GM10248 (cell line): ENCODE measurements around the gene EFS.

Experiments
- CTCF ChIA-PET: fragments of 300-600 bp; sonication (Branson Sonifier 250); formaldehyde crosslinking; extraction: SDS; loops from one replicate; lab custom pipeline; 2021; ENCODE audit warnings: antibody characterized with exemption; lab: Yijun Ruan, JAX
- POLR2A ChIA-PET: fragments of 350-650 bp; sonication (Branson Sonifier 250); formaldehyde crosslinking; extraction: SDS; loops from one replicate; lab custom pipeline; 2020; ENCODE audit warnings: antibody characterized with exemption; lab: Yijun Ruan, JAX
- DNase-seq: peaks from one replicate; pipeline ENCODE4 v3.0.0; 2012; ENCODE audit errors: extremely low spot score
- CTCF ChIP-seq: IDR thresholded peaks from 2 replicates; pipeline ENCODE4 v1.5.1; 2012; ENCODE audit warnings: mild to moderate bottlenecking, low read depth; ENCODE audit errors: extremely low read depth, missing control alignments, control extremely low read depth

The EFS gene

GRCh38 chr14:23376482-23377197 lies 11.7 kb upstream of the EFS start, which contains the start of gene CMTM5:
Gene CMTM5 (plus strand): TSS chr14:23377046. CDS start chr14:23377252, 206 bp downstream.
- ChIA-PET CTCF (interaction anchor here (1.1 to 5.5 kb wide), 5 partner anchors 12 to 256 kb away, joined by 3 to 54 read pairs (median 11); no protein-coding TSS in a partner anchor), POLR2A (no interaction called here)
- no peak for DNase-seq
- TF ChIP-seq CTCF, result no peak

GRCh38 chr14:23375527-23376251 lies 10.7 kb upstream of the EFS start:
- no peak for TF ChIP-seq CTCF
- ChIA-PET POLR2A (no interaction called here), CTCF (interaction anchor here (1.1 to 2.3 kb wide), 2 partner anchors 13 to 255 kb away, joined by 3 to 5 read pairs; no protein-coding TSS in a partner anchor)

GRCh38 chr14:23373041-23373440 lies 8.1 kb upstream of the EFS start:
- TF ChIP-seq CTCF, result no peak
- ChIA-PET POLR2A (no interaction called here), CTCF (interaction anchor here (0.7 to 2.3 kb wide), 2 partner anchors 11 to 252 kb away, joined by 3 to 5 read pairs; no protein-coding TSS in a partner anchor)
- no peak for DNase-seq

More at GRCh38 chr14:23375527-23376251, 10.7 kb upstream of the EFS start:
- no peak for DNase-seq

GRCh38 chr14:23372509-23372908 lies 7.5 kb upstream of the EFS start, which contains the start of gene IL25:
Gene IL25 (plus strand): TSS chr14:23372809.
- ChIA-PET POLR2A (no interaction called here), CTCF (interaction anchor here (0.7 to 5.8 kb wide), 3 partner anchors 7 to 11 kb away, joined by 3 to 42 read pairs (median 3); no protein-coding TSS in a partner anchor)
- DNase-seq, result no peak
- TF ChIP-seq CTCF, result no peak

- no peak for TF ChIP-seq CTCF
- no peak for DNase-seq
- POLR2A ChIA-PET, result no interaction called here
- CTCF ChIA-PET, result interaction anchor here (0.9 to 5.8 kb wide), 2 partner anchors 8 to 10 kb away, joined by 3 to 42 read pairs; no protein-coding TSS in a partner anchor
Observed at GRCh38 chr14:23371865-23372264, 6.9 kb upstream of the EFS start.

- POLR2A ChIA-PET, result no interaction called here
- CTCF ChIA-PET, result interaction anchor here (1.2 to 5.8 kb wide), 4 partner anchors 9 to 249 kb away, joined by 3 to 42 read pairs (median 3); partner anchors contain the start of gene PABPN1
- DNase-seq, result no peak
- no peak for TF ChIP-seq CTCF
Observed at GRCh38 chr14:23370221-23370620, 5.2 kb upstream of the EFS start.
